NOMO-1 treated with dmso at 0.1 percent for 144 hours (cell line): ENCODE results near the gene TWIST2.

Experiments used
- DNase-seq: peaks from one replicate; lab custom pipeline; 2025; ENCODE audit not compliant: unreplicated experiment; lab: John Stamatoyannopoulos, UW

TWIST2 gene

DNA sequence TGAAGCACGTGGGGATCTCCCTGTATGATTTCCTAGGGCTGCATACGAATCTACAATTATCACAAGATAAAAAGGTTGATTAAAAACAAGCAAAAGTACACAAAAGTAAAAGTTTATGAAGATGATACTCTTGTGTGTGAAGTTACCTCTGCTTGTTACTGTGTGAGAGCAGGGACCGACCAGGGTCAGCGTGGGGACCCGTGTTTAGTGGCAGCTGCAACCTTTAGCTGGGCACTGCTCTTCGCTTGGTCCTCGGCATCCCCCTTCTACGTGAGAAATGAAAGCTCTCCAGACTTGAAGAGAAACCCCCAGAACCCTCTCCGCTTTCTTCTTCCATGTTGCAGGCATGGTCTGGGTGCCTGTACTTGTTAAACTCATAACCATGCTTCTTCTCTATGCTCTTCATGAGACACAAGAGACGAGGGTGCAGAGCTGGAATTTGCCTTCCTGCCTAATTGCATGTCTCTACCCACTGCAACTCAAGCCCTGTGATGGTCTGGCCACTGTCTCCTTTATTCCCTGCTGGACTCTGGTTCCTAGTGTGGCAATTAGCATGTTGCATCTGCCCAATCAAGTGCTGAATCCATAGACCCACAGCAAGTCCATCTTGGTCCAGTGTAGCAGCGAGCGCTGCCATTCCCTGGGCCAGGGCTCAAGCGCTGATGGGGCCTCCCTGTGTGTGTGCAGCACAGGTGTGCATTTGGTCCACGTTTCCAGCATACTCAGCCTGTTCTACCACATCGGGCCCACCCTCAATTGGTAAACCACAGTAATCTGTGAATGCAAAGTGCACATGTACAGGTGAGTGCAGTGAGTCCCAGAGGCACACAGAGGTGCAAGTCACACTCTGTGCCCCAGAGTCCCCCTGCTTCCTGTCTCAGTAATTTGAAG is 88.5 kb downstream of the TWIST2 start:
- DNase-seq = no peak

GRCh38 chr2:238938003-238938400 is 90.1 kb downstream of the TWIST2 start:
- DNase-seq = no peak

DNA sequence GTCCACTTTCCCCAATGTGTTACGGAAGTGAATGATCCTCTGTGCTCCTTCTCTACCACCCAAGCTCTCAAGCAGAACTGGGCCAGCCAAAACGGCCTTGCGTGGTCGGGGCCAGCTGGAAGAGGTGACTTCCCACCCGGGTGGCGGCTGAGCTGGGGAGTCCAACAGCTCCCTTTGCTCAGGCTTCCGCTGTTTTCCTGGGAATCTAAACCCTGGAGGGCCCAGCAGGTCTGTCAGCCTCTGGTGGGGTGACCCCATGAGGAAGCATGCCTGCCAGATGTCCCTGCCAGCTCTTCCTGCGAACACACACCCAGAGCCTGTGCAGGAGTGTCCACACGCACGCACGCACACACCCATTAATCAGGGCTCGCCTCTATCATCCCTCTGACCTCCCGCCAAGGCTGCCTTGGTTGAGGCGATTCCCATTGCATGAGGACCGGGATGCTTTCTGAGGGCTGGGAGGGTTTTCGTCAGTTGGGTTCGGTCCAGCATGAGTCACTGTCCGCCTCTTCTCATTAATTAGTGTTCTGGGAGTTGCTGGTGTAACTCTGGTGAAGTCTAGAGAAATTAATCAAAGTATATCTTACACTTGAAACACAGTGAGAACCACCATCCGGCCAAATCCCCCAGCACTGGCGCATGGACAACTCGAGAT is 90.6 kb downstream of the TWIST2 start:
- DNase-seq = no peak

GRCh38 chr2:238939074-238939473 is 91.2 kb downstream of the TWIST2 start:
- DNase-seq = no peak

DNA sequence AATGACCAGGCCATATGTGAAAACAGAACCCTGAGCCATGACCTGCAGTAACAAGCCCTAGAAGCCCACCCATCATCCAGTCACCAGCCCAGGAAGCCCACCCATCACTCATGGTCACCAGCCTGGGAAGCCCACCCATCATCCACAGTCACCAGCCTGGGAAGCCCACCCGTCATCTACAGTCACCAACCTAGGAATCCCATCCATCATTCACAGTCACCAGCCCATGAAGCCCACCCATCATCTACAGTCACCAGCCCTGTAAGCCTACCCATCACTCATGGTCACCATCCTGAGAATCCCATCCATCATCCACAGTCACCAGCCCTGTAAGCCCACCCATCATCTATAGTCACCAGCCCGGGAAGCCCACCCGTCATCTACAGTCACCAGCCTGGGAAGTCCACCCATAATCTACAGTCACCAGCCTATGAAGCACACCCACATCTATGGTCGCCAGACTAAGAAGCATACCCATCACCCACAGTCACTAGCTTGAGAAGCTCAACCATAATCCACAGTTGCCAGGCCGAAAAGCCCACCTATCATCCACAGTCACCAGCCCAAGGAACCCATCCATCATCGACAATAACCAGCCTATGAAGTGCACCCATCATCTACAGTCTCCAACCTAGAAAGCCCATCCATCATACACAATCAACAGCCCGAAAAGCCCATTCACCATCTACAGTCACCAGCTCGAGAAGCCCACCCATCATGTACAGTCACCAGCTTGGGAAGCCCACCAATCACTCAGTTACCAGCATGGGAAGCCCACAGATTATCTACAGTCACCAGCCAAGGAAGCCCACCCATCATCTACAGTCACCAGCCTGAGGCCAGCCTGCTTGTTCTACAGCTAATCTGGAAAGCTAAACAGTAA is 91.9 kb downstream of the TWIST2 start:
- DNase-seq = no peak

DNA sequence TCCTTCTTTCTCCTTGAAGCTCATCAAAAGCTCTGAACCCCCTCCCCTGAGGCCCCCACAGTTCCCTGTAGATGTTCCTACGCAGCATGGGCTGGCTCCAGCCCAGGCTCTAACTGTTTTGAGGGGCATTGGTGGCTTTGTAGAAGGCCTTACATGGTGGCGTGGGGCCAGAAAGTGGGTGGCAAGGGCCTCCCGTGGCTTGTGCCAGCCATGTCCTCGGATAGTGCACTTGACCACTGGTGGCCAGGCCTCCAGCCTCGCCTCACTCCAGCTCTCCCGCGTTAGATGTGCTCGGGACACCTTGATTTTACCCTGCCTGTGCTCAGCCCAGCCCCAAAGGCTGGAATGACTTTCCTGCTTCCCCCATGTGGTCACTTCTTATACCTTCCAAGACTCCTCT is 92.9 kb downstream of the TWIST2 start:
- DNase-seq = no peak

DNA sequence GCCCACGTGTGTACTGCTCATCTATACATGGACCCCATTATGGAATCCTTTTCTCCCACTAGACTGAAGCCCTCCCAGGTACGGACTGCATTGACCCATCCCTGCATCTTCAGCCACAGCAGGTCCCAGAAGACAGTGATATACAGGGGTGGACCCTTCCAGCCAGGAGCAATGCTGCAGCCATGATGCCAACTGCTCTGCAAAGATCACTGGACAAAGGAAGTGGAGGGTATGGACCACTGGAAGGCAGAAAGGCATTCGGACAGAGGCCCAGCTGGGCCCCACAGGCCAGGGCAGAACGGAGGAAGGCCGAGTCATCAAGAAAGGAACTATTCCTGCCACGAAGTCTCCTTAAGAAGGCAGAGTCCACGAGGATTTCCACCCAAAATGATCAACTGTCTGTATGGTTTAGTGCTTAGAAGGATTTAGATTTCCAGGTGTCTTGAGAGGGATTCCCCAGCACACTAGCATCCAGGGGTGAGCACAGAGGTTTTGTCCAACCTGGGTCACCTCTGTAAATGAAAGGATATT is 93.4 kb downstream of the TWIST2 start:
- DNase-seq = no peak

- no peak for DNase-seq
Measured at GRCh38 chr2:238942080-238942725, 94.3 kb downstream of the TWIST2 start.

DNA sequence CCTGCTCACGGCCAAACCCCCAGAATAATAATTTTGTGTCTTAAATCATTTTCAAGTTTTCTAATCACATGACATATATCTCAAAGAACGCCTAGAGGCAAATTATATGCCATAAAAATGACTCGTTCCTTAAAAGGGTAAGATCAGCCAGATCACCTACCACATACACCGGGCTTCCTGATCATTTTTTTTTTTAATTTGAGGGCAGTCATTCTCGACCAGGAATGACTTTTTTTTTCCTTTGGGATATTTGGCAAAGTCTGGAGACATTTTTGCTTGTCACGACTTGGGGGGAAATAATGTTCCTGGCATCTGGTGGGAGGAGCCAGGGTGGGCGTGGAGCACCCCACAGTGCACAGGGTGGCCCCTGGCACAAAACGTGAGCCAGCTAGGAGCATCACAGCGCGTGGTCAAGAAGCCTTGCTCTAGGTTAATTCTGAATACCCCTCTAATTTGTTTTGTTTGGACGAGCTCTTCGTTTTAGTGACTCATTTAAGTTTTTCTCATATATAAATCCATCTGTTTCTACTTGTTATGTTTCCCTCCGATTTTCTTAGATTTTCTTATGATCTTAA is 94.9 kb downstream of the TWIST2 start:
- DNase-seq = no peak

GRCh38 chr2:238943338-238944067 is 95.6 kb downstream of the TWIST2 start:
- no peak for DNase-seq

DNA sequence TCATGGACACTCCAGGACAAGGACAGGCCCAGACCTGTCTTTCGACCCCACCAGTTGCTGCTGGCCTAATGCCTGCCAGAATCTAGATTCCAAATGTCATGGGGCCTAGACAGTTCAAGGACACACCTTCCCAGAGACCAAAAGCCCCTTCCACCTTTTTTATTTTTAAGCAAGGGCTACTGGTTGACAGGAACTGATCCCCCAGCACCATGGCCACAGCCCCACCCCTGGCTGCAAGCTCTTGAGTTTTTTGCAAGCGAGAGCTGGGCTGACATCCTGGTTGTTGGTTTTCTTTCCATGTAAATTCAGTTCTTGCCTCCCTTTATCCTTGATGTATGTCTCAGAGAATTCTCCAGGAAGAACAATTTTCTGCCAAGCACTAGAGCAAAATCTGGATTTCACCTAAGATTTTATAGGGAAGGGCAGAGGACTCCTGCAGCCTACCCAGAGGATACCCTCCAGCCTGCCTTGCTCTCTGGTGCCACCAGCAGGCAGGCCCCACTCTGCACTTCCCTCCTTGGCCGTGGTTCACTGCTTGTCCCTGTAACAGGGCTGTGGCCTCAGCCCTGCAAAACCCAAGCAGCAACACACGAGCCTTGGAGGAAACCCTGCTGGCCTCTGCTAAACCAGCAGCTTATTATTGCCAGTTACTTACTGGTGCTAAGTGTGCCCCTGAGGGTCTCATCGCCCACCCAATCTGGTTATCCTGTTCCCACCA is 97.7 kb downstream of the TWIST2 start:
- DNase-seq = peak; percentile 4

DNA sequence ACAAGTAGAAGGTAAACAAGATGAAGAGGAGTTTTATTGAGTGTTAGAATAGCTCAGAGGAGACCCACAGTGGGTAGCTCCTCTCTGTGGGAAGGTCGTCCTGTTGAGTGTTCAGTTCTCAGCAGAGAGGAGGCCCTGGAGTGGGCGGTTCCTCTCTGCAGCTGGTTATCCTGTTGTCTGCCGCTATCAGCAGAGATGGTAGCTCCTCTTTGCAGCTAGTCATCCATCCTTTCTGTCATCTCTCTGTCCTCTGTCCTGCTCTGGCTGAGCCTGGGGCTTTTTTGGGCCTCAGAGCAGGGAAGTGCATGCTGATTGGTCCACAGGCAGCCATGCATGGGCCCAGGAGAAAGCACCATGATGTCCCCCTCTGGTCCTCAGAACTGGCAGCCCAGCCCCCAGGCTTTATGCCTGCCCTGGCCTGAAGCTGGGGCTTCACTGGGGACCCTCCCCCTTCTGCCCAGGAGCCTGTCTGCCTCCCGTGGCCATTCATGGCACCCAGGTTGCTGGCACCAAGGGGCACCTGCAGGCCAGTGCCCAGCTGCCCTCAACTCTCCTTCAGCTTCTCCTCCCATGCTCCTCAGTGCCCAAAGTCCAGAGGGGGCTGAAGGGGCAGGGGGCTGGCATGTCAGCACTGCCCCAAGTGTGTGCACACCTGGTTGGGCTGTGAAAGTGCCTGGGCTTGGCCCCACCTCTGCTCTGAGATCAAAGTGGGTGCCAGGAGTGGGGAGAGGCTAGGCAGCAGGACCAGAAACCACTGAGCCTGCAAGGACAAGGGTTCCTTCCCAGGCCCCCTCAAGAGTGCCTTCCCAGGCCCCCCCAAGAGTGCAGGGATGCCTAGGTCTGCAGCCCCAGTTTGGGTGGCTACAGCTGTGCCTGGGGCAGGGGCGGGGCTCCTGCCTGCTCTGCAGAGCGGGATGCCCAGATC is 98.7 kb downstream of the TWIST2 start:
- DNase-seq = no peak

GRCh38 chr2:238947243-238947760 is 99.4 kb downstream of the TWIST2 start:
- no peak for DNase-seq

- DNase-seq = peak; percentile 90
Measured at GRCh38 chr2:238947920-238948710, 100.2 kb downstream of the TWIST2 start.

DNA sequence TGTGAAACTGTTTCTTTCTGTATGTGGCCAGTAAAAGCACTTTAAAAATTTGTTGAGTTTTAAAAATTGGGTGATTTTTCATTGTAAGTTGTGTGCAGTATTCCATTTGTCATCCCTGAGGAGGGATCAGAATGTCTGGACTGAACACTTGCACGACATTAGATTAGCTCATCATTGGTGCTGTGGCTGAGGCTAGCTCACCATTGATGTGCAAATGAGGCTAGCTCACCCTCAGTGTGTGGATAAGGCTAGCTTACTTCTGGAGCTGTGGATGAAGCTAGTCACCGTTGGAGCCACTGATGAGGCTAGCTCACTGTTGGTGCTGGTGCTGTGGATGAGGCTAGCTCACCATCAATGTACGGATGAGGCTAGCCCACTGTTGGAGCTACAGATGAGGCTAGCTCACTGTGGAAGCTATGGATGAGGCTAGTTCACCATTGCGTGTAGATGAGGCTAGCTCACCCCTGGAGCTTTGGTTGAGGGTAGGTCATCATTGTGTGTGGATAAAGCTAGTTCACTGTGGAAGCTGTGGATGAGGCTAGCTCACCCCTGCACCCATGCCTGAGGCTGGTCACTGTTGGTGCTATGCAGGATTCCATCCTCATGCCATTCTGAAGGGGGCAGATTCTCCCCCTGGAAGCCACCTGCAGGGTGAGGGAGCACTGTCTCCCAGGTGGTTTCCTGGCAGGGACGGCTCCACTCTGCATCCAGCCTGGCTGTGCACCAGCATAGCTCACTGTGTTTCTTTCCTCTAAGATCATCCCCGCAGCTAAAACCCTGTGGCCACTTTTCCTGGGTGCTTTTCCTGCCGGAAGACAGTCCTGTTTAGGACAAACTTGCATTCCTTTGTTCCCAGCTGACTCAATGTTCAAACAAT is 101.1 kb downstream of the TWIST2 start:
- no peak for DNase-seq
